Measurements from ENCODE around the gene MTREX. TPM values are rescaled to one million over a fixed set of nuclear protein-coding genes. Genes with fewer than 3 reads are reported as not detected.

MTREX gene
- polyA plus RNA-seq, 2 of the 4 experiments (the other 2 are of a cell fraction) = 74.8 to 99.8 TPM

DNA sequence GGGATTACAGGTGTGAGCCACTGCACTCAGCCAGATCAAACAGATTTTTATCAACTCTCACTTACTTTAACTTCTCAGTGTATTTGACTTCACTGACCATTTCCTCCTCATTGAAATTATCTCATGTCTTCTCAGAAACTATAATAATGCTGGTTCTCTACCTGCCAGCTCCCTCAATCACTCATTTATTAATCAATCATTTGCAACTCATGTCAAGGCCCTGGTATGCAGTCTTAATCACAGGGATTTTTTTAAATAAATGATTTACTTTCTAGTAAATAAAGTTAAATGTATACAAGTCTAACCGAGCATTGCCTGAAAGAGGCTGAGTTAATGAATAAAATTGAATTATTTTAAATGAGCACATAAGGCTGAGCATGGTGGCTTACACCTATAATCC, 163.7 kb downstream of the MTREX start:
- no peak for ATAC-seq
- 10% methylated on average over 1 of the region's 1 CpG for WGBS (ENCODE audit: missing lambda C conversion rate)
- TF ChIP-seq EP300 (IDR thresholded peaks at IDR 0.05) (no peak), NPAS2 (CRISPR knock-in tag; IDR thresholded peaks at IDR 0.05; ENCODE audit: borderline replicate concordance) (no peak), CTCF (IDR thresholded peaks at IDR 0.05) (no peak), CHD4 (IDR thresholded peaks at IDR 0.05; ENCODE audit: borderline replicate concordance) (no peak), CEBPB (IDR thresholded peaks at IDR 0.05) (no peak), HEYL (CRISPR knock-in tag; IDR thresholded peaks at IDR 0.05) (no peak)
- TF ChIP-seq, protein P1, sequence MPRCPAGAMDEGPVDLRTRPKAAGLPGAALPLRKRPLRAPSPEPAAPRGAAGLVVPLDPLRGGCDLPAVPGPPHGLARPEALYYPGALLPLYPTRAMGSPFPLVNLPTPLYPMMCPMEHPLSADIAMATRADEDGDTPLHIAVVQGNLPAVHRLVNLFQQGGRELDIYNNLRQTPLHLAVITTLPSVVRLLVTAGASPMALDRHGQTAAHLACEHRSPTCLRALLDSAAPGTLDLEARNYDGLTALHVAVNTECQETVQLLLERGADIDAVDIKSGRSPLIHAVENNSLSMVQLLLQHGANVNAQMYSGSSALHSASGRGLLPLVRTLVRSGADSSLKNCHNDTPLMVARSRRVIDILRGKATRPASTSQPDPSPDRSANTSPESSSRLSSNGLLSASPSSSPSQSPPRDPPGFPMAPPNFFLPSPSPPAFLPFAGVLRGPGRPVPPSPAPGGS (IDR thresholded peaks at IDR 0.05) = no peak
- ChIA-PET CTCF (interaction anchor here (1.2 kb wide), 1 partner anchor 31 kb away, joined by 3 read pairs; no protein-coding TSS in a partner anchor), POLR2A (no interaction called here)
- no peaks in the 10 kb centered on the region for H3K9me3 ChIP-seq
- H3K4me2 ChIP-seq = 0 out of 3 replicates have a peak overlapping the region, but pooled peaks have one; percentile 8
- H3K27ac ChIP-seq = no peak overlapping the region
- no peak overlapping the region for H3K4me3 ChIP-seq
- H3K4me1 ChIP-seq = peaks cover 9% of the 10 kb centered on the region; the same call in 2 of the 3 replicates
- no peak for DNase-seq (ENCODE audit: low read depth in 1 of 2, low spot score in 1 of 2)
- FAIRE-seq = no peak

- DNase-seq (ENCODE audit: low read depth in 1 of 2, low spot score in 1 of 2) (no peak), FAIRE-seq (no peak), ATAC-seq (no peak)
- ChIA-PET POLR2A (no interaction called here), CTCF (no interaction called here)
- Histone ChIP-seq H3K4me1 (peaks cover 9% of the 10 kb centered on the region; the same call in 2 of the 3 replicates), H3K27ac (no peak overlapping the region), H3K4me2 (no peak overlapping the region), H3K4me3 (no peak overlapping the region), H3K9me3 (no peaks in the 10 kb centered on the region)
- WGBS (ENCODE audit: missing lambda C conversion rate) = 85% methylated on average over 1 of the region's 1 CpG
- TF ChIP-seq RAD21 (conservative IDR thresholded peaks at IDR 0.05 in 1 of 2, IDR thresholded peaks at IDR 0.05 in 1 of 2) (no peak), MAFK (IDR thresholded peaks at IDR 0.05; ENCODE audit: partially characterized antibody) (peak; percentile 89)
These were observed 164.9 kb downstream of the MTREX start for GRCh38 chr5:55472642-55473041.

Other genes with a start within 250 kb of the MTREX start
- not detected in 2 replicates for gene GZMA, start 205.3 kb upstream of the MTREX start, polyA plus RNA-seq (2011; rRNA removed)
- gene GZMA, start 205.3 kb upstream of the MTREX start, polyA plus RNA-seq (2017; fragmentation: RNase III; extraction: RNeasy Plus Mini Kit Qiagen cat#74134 plus additional on column Dnase treatment) = not detected in 3 replicates
- 67.9 and 86.0 TPM in 2 replicates for gene GPX8, start 147.8 kb upstream of the MTREX start, polyA plus RNA-seq (2011; rRNA removed)
- 51.2 to 55.7 TPM (median 51.8 TPM) in 3 replicates for gene GPX8, start 147.8 kb upstream of the MTREX start, polyA plus RNA-seq (2017; fragmentation: RNase III; extraction: RNeasy Plus Mini Kit Qiagen cat#74134 plus additional on column Dnase treatment)
- gene CDC20B, start 134.8 kb upstream of the MTREX start, polyA plus RNA-seq (2011; rRNA removed) = 0.04 and 0.05 TPM in 2 replicates
- not detected in 3 replicates for gene CDC20B, start 134.8 kb upstream of the MTREX start, polyA plus RNA-seq (2017; fragmentation: RNase III; extraction: RNeasy Plus Mini Kit Qiagen cat#74134 plus additional on column Dnase treatment)
- gene MCIDAS, start 80.7 kb upstream of the MTREX start, polyA plus RNA-seq (2011; rRNA removed) = 1.7 and 2.2 TPM in 2 replicates
- gene MCIDAS, start 80.7 kb upstream of the MTREX start, polyA plus RNA-seq (2017; fragmentation: RNase III; extraction: RNeasy Plus Mini Kit Qiagen cat#74134 plus additional on column Dnase treatment) = 1.7 to 2.2 TPM (median 1.7 TPM) in 3 replicates
- gene CCNO, start 74.4 kb upstream of the MTREX start, polyA plus RNA-seq (2011; rRNA removed) = 2.2 and 2.6 TPM in 2 replicates
- 4.7 to 5.1 TPM (median 4.8 TPM) in 3 replicates for gene CCNO, start 74.4 kb upstream of the MTREX start, polyA plus RNA-seq (2017; fragmentation: RNase III; extraction: RNeasy Plus Mini Kit Qiagen cat#74134 plus additional on column Dnase treatment)
- gene DHX29, start 295 bp upstream of the MTREX start, polyA plus RNA-seq (2011; rRNA removed) = 12.3 and 22.4 TPM in 2 replicates
- gene DHX29, start 295 bp upstream of the MTREX start, polyA plus RNA-seq (2017; fragmentation: RNase III; extraction: RNeasy Plus Mini Kit Qiagen cat#74134 plus additional on column Dnase treatment) = 25.4 to 25.6 TPM (median 25.5 TPM) in 3 replicates
- 71.6 and 80.5 TPM in 2 replicates for gene PLPP1, start 227.0 kb downstream of the MTREX start, polyA plus RNA-seq (2011; rRNA removed)
- gene PLPP1, start 227.0 kb downstream of the MTREX start, polyA plus RNA-seq (2017; fragmentation: RNase III; extraction: RNeasy Plus Mini Kit Qiagen cat#74134 plus additional on column Dnase treatment) = 23.9 to 40.4 TPM (median 37.7 TPM) in 3 replicates